GM18951 (cell line): Measurements from ENCODE around the gene NFS1.

ENCODE experiments used
- POLR2A ChIP-seq: IDR thresholded peaks from 4 replicates; pipeline ENCODE4 v1.6.1; 2011; ENCODE audit warnings: mild to moderate bottlenecking; ENCODE audit not compliant: insufficient read length, insufficient read depth; ENCODE audit errors: extremely low read depth
- in situ Hi-C: fragments of 300-500 bp; cut with MboI; formaldehyde crosslinking; loops from one replicate; pipeline ENCODE4 v1.12.0; 2022; ENCODE audit warnings: low sequenced_read_pairs, mixed read lengths, inconsistent platforms; ENCODE audit not compliant: unreplicated experiment

Gene NFS1

DNA sequence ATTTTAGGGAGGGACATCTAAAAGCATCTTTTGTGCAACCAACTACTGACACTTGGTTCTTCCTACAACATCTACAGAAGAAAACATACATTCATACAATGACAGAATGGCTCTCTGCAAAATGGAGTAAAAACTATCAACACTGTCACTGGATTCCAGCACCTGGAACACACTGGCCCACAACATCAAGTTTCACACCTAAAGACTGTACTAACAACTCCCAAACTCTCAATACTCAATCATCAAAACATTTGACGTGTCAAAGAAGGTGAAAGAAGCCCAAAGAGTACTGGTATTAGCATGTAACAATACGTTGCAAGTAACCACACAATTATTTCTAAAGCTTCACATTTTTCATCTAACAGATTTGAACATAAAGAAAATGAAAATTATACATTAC lies 36.6 kb downstream of the NFS1 start:
- in situ Hi-C loops, result no loop called here
- TF ChIP-seq POLR2A, result no peak

DNA sequence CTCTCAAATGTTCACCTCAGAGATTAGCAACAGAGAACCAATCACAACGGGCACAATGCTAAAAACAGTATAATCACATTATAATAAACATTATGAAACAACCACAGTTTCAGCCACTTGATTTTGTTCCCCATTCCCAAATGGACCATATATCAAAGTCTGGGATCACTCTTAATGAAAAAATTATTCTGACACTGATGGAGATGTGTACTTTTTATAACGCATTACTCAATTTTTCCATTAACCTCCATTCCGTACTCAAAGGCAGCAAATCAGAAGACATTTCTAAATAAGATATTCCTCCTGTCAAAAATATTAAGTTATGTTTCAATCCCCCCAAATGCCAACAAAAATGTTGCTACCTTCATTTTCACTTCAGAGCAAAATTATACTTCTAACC lies 37.2 kb downstream of the NFS1 start:
- no peak for TF ChIP-seq POLR2A
- in situ Hi-C loops, result no loop called here

DNA sequence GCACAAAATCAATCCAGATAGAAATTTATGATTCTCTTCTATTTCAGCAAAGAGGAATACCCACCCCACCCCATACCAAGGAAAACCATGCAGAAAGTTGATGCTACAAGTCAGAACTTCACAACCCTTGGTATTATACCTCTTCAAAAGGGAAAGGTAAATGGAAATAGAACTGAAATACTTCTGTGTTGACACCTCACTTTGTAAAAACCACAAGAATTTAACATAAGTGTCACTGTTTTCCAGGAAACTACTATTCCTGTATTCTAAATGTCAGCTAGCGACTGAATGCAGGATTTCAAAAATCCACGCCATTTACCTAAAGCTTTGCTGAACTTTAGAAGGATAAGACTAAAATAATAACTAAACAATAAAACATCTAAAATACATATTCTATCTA lies 38.1 kb downstream of the NFS1 start:
- no peak for TF ChIP-seq POLR2A
- in situ Hi-C loops, result no loop called here

GRCh38 chr20:35660122-35660937 lies 38.8 kb downstream of the NFS1 start:
- no peak for TF ChIP-seq POLR2A
- in situ Hi-C loops, result no loop called here

DNA sequence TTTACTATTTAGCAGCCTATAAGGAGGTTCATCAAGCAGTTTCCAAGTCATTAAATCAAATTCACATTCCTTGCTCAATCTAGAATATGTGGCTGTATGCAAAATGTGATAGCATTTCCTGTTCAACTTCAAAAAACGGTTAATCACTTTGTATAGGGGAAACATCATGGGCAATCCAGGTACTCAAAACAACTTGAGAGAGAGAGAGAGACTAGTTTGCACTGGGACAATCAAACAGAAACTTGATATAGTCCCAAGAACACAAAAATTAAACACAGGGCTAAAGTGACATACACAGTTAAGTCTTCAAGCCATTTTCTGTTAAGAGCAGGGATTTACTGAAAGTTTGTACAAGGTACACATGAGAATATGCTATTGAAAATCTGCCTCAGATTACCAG lies 41.9 kb downstream of the NFS1 start:
- in situ Hi-C loops, result no loop called here
- no peak for TF ChIP-seq POLR2A

DNA sequence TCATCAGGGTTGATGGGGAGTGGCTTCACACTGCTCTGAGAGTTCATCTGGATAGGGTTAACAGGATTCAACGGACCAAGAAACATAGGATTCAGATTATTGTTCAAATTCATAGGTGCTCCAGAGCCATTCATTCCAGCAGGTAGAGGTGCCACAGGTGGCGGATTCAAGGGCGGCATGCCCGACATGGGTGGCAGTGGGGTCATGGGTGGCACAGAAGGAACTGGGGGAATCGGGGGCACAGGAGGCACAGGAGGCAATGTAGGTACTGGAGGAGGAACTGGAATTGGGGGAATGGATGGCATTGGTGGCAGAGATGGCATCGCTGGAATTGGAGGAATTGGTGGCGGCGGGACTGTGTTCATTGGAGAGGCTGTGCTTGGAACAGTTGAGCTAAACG lies 44.7 kb downstream of the NFS1 start:
- no peak for TF ChIP-seq POLR2A
- in situ Hi-C loops, result no loop called here

DNA sequence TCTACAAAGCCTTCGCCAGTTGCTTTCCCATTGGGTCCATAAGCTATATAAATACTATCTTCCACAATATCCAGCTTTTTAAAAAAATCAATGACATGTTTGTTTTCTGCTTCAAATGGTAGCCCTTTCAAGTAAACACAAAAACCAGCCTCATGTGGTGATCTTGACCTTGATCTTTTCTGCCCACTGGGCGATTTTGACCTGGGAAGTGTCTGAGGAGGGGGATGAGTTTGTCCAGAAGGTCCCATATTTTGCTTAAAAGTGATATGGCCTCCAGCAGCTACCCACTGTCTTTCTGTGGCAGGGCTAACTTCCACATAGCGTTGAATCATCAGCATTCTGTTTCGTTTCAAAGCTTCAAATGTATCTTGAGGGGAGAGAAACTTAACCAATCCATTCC lies 45.3 kb downstream of the NFS1 start:
- TF ChIP-seq POLR2A, result no peak
- in situ Hi-C loops, result no loop called here

GRCh38 chr20:35653430-35653734 lies 45.8 kb downstream of the NFS1 start:
- TF ChIP-seq POLR2A, result no peak
- in situ Hi-C loops, result no loop called here

DNA sequence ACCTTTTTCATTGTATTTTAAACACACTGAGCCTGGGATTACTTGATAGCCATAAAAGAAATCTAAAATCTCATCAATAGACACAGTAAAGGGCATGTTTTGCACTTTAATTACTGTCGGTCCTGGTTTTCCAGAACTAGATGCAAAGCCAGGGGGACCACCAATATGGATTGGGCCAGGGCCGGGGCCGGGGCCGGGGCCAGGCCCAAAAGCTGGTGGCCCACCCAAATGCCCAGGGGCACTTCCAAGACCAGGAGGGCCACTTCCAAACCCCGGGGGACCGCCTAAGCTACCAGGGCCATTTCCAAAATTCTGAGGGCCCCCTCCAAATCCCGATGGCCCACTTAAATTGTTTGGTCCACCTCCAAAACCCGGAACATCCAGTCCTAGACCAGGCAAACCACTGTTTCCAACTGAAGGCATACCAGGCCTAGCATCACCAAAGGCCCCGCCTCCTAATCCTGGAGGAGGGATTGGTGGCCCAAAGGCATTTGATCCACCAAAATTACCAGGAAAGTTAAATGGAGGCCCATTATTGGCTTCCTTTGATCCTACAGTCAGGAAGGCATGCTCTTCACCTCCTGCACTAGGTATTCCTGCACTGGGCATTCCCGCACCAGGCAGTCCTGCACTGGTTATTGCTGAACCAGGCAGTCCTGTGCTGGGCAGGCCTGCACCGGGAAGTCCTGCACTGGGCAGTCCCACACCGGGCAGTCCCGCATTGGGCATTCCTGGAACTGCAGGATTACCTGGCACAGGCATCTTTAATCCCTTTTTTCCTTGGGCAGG lies 46.3 kb downstream of the NFS1 start:
- in situ Hi-C loops, result no loop called here
- TF ChIP-seq POLR2A, result no peak

DNA sequence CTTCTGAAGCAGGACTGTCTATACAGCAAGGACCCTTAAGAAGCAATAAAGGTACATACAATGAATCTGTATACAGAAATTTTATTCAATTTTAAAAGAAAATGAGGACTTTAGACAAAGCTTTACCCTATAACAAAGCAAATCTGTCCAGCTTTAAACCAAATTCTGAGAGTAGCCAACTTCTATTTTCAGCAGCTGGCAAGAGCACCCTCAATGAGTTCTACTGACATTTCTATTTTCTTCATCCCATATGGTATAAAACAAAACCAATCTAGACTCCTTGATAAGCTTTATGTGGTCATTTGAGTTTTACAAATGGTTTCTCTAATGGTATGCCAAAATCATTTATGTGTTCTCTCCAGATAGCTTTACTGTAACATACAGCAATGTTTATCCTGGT lies 47.2 kb downstream of the NFS1 start:
- no peak for TF ChIP-seq POLR2A
- in situ Hi-C loops, result no loop called here

GRCh38 chr20:35650632-35651031 lies 48.5 kb downstream of the NFS1 start:
- in situ Hi-C loops, result no loop called here
- TF ChIP-seq POLR2A, result no peak

- in situ Hi-C loops, result no loop called here
- TF ChIP-seq POLR2A, result no peak
Observed at GRCh38 chr20:35648836-35649235, 50.3 kb downstream of the NFS1 start.

- no peak for TF ChIP-seq POLR2A
Observed at GRCh38 chr20:35644806-35645205, 54.3 kb downstream of the NFS1 start.

GRCh38 chr20:35643045-35643444 lies 56.1 kb downstream of the NFS1 start:
- TF ChIP-seq POLR2A, result no peak
- in situ Hi-C loops, result no loop called here

More at GRCh38 chr20:35644806-35645205, 54.3 kb downstream of the NFS1 start:
- in situ Hi-C loops, result no loop called here
